Karpas-422 (cell line): ENCODE results near the gene EME2. TPM values are rescaled to one million over a fixed set of nuclear protein-coding genes. Genes with fewer than 3 reads are reported as not detected.

Source experiments
- DNase-seq: peaks from one replicate; pipeline ENCODE4 v3.0.0-alpha.2; 2015
- H2AFZ ChIP-seq: fragments of 200-600 bp; sonication (generic); 2 replicates; pipeline ENCODE4 v1.6.1; 2014; ENCODE audit warnings: antibody characterized with exemption, low read length, mixed read lengths
- H3K27ac ChIP-seq: fragments of 200-600 bp; sonication (generic); 2 replicates; pipeline ENCODE4 v1.5.1; 2014; ENCODE audit warnings: mild to moderate bottlenecking, low read length, moderate library complexity
- H3K27me3 ChIP-seq: fragments of 200-600 bp; sonication (generic); 2 replicates; pipeline ENCODE4 v1.6.1; 2014; ENCODE audit warnings: low read length, mixed read lengths
- H3K36me3 ChIP-seq: fragments of 200-600 bp; sonication (generic); 2 replicates; pipeline ENCODE4 v1.6.1; 2014; ENCODE audit warnings: low read length, mixed read lengths; ENCODE audit not compliant: insufficient read depth
- H3K4me1 ChIP-seq: fragments of 200-600 bp; sonication (generic); 2 replicates; pipeline ENCODE4 v1.6.1; 2014; ENCODE audit warnings: mild to moderate bottlenecking, low read length, mixed read lengths
- H3K4me2 ChIP-seq: fragments of 200-600 bp; sonication (generic); 2 replicates; pipeline ENCODE4 v1.6.1; 2014; ENCODE audit warnings: low read length, low read depth, mild to moderate bottlenecking; ENCODE audit not compliant: poor library complexity, severe bottlenecking
- H3K4me3 ChIP-seq: fragments of 200-600 bp; sonication (generic); 2 replicates; pipeline ENCODE4 v1.5.1; 2014; ENCODE audit warnings: mild to moderate bottlenecking, antibody characterized with exemption, low read length, mixed read lengths
- H3K79me2 ChIP-seq: fragments of 200-600 bp; sonication (generic); 2 replicates; pipeline ENCODE4 v1.6.1; 2014; ENCODE audit warnings: mild to moderate bottlenecking, low read length, mixed read lengths
- H3K9ac ChIP-seq: fragments of 200-600 bp; sonication (generic); 2 replicates; pipeline ENCODE4 v1.6.0; 2014; ENCODE audit warnings: low read length
- H3K9me2 ChIP-seq: fragments of 200-600 bp; sonication (generic), shearing (Covaris generic); replicated peaks from 2 replicates; pipeline ENCODE4 v1.6.0; 2014; ENCODE audit warnings: mild to moderate bottlenecking, low read length, moderate library complexity; ENCODE audit not compliant: insufficient read depth
- H3K9me3 ChIP-seq: fragments of 300-700, 200-600 bp; sonication (generic); 2 replicates; pipeline ENCODE4 v1.6.1; 2014; ENCODE audit warnings: low read length, mixed read lengths
- H4K20me1 ChIP-seq: fragments of 200-600 bp; sonication (generic); 2 replicates; pipeline ENCODE4 v1.6.1; 2014; ENCODE audit warnings: mild to moderate bottlenecking, antibody characterized with exemption, low read length, low read depth; ENCODE audit not compliant: insufficient read depth
- total RNA-seq: library from RNA; depleted of rRNA; stranded (reverse); fragments of >200 nt; shearing (Covaris generic); gene quantifications from 2 replicates; pipeline ENCODE4 v1.2.3, GENCODE V29; 2014; ENCODE audit warnings: low replicate concordance

Gene EME2
- total RNA-seq, 1 experiment from 2014 or later = 7.7 TPM

DNA sequence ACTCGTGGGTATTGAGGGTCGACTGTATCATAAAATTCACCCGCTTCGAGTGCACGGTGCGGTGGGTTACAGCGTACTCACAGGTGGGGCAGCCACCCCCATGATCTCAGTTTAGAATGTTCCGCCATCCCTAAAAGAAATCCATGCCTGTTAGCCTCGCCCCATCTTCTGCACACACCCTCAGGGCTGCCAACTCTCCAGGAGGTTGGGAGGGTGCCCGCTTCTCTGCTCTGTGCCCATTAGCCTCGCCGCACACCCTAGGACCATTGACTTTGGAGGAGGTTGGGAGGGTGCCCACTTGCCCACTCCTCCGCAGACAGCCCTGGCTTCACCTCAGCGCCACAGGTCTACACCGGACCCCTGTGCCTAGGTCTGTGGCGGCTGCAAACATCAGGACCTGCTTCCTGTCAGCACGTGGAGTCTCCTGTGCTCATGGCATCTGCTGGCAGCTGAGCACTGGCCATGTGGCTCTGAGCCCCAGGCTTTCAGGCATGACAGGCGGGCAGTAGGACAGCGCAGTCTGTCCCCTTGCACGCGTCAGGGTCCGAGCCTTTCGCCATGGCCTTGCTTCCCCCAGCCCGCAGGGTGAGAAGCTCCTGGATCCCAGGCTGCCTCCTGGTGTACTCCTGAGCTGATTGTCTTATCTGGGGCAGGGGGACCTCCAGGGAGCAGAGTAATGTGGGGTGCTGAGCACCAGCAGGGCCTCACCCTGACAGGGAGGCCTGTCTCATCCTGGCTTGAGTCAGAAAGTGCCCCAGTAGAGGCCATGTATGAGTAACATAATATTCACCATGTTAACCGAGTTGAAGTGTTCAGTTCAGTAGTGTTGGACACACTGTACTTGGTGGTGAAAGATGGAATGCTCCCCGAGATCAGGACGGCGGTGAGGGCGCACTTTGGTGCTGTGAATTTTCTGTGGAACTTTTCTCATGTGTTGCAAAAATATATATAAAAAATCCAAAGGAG lies 23.2 kb upstream of the EME2 start:
- Histone ChIP-seq H3K9me2 (no peaks in the 10 kb centered on the region), H3K4me3 (no peak overlapping the region), H2AFZ (no peak overlapping the region), H4K20me1 (no peaks in the 10 kb centered on the region), H3K27me3 (no peaks in the 10 kb centered on the region), H3K4me2 (no peak overlapping the region), H3K79me2 (no peaks in the 10 kb centered on the region), H3K9ac (no peak overlapping the region), H3K9me3 (no peaks in the 10 kb centered on the region), H3K4me1 (no peaks in the 10 kb centered on the region), H3K27ac (no peak overlapping the region), H3K36me3 (no peaks in the 10 kb centered on the region)
- no peak for DNase-seq

DNA sequence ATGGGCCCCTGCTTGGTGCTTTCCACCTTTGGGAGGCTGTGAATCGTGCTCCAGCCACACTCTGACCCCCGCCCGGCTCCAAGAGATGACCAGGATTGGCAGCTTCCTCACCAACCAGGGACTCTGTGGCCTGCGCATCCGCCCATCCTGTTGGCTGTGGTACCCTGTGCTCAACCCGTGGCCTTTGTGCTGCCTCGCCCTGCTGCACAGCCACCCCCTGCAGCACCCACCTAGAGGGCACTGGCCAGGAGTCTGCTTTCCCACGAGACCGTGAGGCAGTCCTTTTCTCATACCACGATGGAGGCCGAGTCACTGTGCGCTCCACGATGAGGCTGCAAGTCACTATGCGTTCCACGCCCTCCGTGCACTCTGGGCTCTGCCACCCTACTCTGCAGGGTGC lies 20.7 kb upstream of the EME2 start:
- Histone ChIP-seq H3K9me2 (no peaks in the 10 kb centered on the region), H3K36me3 (0 out of 2 replicates have a peak, but pooled peaks cover 2% of the 10 kb centered on the region), H3K4me2 (no peak overlapping the region), H3K4me1 (no peaks in the 10 kb centered on the region), H3K4me3 (no peak overlapping the region), H3K27ac (no peak overlapping the region), H3K27me3 (no peaks in the 10 kb centered on the region), H3K79me2 (no peaks in the 10 kb centered on the region), H2AFZ (no peak overlapping the region), H3K9ac (no peak overlapping the region), H4K20me1 (no peaks in the 10 kb centered on the region), H3K9me3 (no peaks in the 10 kb centered on the region)
- no peak for DNase-seq

DNA sequence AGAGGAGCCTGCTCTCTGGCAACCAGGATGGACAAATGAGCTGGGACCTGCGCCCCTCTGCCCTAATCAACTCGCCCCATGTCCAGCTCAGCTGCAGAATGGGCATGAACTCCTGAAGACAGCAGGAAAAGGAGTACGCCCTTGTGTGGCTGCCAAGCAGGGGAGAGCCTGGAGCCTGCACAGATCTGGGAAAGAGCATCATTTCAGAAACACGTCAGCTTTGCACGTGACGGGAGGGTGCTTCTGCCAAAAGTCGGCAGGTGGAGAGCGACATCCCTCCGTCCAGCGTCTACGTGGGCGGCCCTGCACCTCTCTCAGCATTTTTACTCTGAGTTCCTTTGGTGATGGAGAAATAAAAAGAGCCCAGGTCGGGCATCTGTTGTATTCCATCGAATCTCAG lies 19.8 kb upstream of the EME2 start:
- no peaks in the 10 kb centered on the region for H3K9me3 ChIP-seq
- 0 out of 2 replicates have a peak, but pooled peaks cover 2% of the 10 kb centered on the region for H3K36me3 ChIP-seq
- H3K9ac ChIP-seq = no peak overlapping the region

DNA sequence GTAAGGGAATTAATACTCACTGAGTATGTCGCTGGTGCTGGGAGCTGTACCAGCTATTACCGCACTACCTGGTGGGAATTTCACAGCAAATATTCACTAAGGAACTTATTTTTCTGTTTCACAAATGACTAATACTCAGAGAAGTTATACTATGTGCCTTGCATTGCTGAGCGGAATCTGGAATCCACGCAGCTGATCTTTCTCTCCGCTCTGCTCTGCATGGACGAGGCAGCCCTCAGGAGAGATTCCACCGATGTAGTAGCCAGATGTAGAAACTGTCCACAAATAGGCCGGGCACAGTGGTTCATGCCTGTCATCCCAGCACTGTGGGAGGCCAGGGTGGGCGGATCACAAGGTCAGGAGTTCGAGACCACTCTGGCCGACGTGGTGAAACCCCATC lies 18.4 kb upstream of the EME2 start:
- Histone ChIP-seq H3K9ac (no peak overlapping the region), H3K9me2 (no peaks in the 10 kb centered on the region), H3K36me3 (0 out of 2 replicates have a peak, but pooled peaks cover 2% of the 10 kb centered on the region), H4K20me1 (no peaks in the 10 kb centered on the region), H3K4me1 (no peaks in the 10 kb centered on the region), H3K9me3 (no peaks in the 10 kb centered on the region), H2AFZ (no peak overlapping the region), H3K79me2 (no peaks in the 10 kb centered on the region), H3K27ac (no peak overlapping the region), H3K4me3 (no peak overlapping the region), H3K4me2 (no peak overlapping the region), H3K27me3 (no peaks in the 10 kb centered on the region)
- no peak for DNase-seq

More for the DNA sequence above, 19.8 kb upstream of the EME2 start:
- H2AFZ ChIP-seq = no peak overlapping the region
- H3K27me3 ChIP-seq = no peaks in the 10 kb centered on the region
- H4K20me1 ChIP-seq = no peaks in the 10 kb centered on the region
- H3K4me2 ChIP-seq = no peak overlapping the region
- no peak overlapping the region for H3K4me3 ChIP-seq
- H3K4me1 ChIP-seq = no peaks in the 10 kb centered on the region
- H3K79me2 ChIP-seq = no peaks in the 10 kb centered on the region
- no peaks in the 10 kb centered on the region for H3K9me2 ChIP-seq
- no peak for DNase-seq
- no peak overlapping the region for H3K27ac ChIP-seq

DNA sequence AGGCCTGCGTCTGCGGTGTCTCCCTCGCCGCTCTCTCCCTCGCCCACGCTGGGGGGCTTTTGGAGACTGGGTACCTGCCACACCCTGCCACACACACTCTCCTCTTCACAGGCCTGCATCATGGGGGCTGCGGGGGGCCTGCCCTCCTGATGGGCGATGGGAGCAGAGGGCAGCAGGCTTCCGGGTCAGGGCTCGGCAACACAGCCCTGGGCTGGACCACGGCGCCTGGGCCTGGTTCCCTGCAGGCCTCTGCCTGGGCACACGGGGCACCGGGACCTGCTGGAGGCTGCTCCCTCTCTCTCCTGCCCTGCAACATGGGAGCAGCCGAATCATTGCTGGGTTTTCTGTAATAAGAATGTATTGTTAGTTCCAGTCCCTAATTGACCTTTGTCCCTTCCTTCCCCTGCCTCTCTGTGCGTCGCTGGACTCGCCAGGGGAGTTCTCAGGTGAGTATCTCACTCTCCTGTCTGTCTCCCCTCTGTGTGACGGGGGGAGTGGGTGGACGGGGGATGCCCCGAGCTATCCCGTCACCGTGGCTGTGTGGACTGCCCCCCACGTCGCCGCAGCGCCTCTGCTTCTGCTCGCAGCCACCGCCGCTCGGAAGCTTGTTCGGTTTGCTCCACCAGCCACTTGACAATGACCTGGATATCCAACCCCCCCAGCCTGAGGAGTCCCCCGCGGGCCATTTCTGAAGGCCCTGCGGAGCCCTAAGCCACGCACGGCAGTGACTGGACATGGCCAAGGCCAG lies 14.7 kb upstream of the EME2 start:
- Histone ChIP-seq H3K4me3 (no peak overlapping the region), H3K9me2 (no peaks in the 10 kb centered on the region), H3K27ac (no peak overlapping the region), H4K20me1 (no peaks in the 10 kb centered on the region), H3K4me2 (no peak overlapping the region), H3K79me2 (no peaks in the 10 kb centered on the region), H3K9me3 (no peaks in the 10 kb centered on the region), H2AFZ (no peak overlapping the region), H3K36me3 (0 out of 2 replicates have a peak, but pooled peaks cover 2% of the 10 kb centered on the region), H3K27me3 (no peaks in the 10 kb centered on the region), H3K4me1 (no peaks in the 10 kb centered on the region), H3K9ac (no peak overlapping the region)
- DNase-seq = no peak

DNA sequence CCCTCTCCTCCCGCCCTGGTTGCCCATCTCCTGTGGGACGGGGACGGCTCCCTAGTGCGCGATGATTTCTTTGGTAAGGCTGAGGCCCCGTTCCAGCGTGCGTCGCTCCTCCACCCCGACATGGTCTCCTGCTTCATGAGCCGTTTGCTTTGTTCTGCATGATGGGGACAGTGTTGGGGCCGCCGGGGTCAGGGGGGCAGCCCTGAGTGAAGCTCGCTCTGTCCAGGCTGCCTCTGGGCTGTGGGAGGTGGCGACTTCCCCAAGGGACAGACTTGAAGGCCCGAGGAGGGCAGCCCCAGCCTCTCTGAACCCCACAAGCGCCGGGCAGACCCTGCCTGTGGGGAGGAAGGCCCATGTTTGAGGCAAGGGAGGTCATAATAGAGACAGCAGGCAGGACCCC lies 13.7 kb upstream of the EME2 start:
- Histone ChIP-seq H3K9ac (no peak overlapping the region), H3K36me3 (0 out of 2 replicates have a peak, but pooled peaks cover 2% of the 10 kb centered on the region), H3K27me3 (no peaks in the 10 kb centered on the region), H3K9me2 (no peaks in the 10 kb centered on the region), H3K9me3 (no peaks in the 10 kb centered on the region), H3K4me2 (no peak overlapping the region), H3K4me1 (no peaks in the 10 kb centered on the region), H3K4me3 (no peak overlapping the region), H4K20me1 (no peaks in the 10 kb centered on the region), H3K27ac (no peak overlapping the region), H3K79me2 (no peaks in the 10 kb centered on the region), H2AFZ (no peak overlapping the region)
- no peak for DNase-seq

DNA sequence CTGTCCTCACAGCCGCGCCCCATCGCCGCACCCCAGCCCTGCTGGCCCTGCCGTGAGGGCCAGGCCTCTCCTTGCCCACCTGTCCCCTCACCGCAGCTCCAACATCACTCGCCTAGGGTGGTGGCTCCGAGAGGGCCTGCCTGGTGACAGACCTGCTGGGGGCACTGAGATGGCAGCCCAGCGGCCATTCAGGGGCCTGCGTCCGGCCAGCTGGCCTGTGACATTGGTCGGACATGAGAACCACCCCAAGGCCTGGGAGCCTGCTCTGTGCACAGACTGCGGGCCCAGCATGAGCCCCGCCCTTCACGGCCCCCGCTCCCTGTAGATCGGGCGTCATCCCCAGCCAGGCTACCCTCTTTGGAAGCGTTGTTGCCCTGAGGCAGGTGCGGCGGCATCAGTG lies 13.1 kb upstream of the EME2 start:
- Histone ChIP-seq H3K4me2 (no peak overlapping the region), H3K27ac (no peak overlapping the region), H3K27me3 (no peaks in the 10 kb centered on the region), H3K4me3 (no peak overlapping the region), H3K79me2 (no peaks in the 10 kb centered on the region), H3K36me3 (0 out of 2 replicates have a peak, but pooled peaks cover 2% of the 10 kb centered on the region), H4K20me1 (no peaks in the 10 kb centered on the region), H3K9ac (no peak overlapping the region), H3K9me2 (no peaks in the 10 kb centered on the region), H3K9me3 (no peaks in the 10 kb centered on the region), H2AFZ (no peak overlapping the region), H3K4me1 (no peaks in the 10 kb centered on the region)
- no peak for DNase-seq

DNA sequence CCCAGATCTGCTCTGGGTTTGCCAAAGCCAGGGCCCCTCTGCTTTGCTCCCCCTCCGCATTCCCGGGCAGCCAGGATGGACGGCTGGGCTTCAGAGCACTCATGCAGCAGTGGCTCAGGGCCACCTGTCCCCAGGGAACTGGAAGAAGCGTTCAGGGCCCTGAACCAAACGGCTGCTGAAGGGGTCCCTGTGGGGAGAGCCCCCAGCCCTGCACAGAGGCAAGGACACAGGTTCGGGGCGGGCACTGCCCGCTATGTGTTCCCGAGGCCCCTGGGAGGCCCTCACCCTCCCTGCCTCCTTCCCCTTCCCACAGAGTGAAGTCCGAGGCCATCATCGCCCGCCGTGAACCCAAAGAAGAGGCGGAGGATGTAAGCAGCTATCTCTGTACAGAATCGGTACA lies 11.7 kb upstream of the EME2 start:
- H3K79me2 ChIP-seq = no peaks in the 10 kb centered on the region
- H2AFZ ChIP-seq = no peak overlapping the region
- no peaks in the 10 kb centered on the region for H3K4me1 ChIP-seq
- H3K4me3 ChIP-seq = no peak overlapping the region
- H3K36me3 ChIP-seq = no peaks in the 10 kb centered on the region
- H3K4me2 ChIP-seq = no peak overlapping the region
- H3K27ac ChIP-seq = no peak overlapping the region
- H3K9ac ChIP-seq = no peak overlapping the region
- no peaks in the 10 kb centered on the region for H4K20me1 ChIP-seq
- DNase-seq = no peak
- no peaks in the 10 kb centered on the region for H3K9me3 ChIP-seq
- H3K9me2 ChIP-seq = no peaks in the 10 kb centered on the region
- H3K27me3 ChIP-seq = no peaks in the 10 kb centered on the region
